Skeletal muscle satellite cell (primary cell): Measurements from ENCODE around the gene DDI2.

Source experiments
- H3K27me3 ChIP-seq: 2 replicates; pipeline ENCODE4 v1.7.0; 2013; ENCODE audit warnings: low read length; ENCODE audit not compliant: control insufficient read depth, insufficient read depth
- H3K36me3 ChIP-seq: 2 replicates; pipeline ENCODE4 v1.7.0; 2013; ENCODE audit warnings: mild to moderate bottlenecking, control low read depth, low read length; ENCODE audit not compliant: insufficient read depth
- H3K4me1 ChIP-seq: 2 replicates; pipeline ENCODE4 v1.7.0; 2013; ENCODE audit warnings: low read length; ENCODE audit not compliant: control insufficient read depth, insufficient read depth
- H3K4me2 ChIP-seq: 2 replicates; pipeline ENCODE4 v1.7.0; 2013; ENCODE audit warnings: mild to moderate bottlenecking, low read length
- H3K4me3 ChIP-seq: 2 replicates; pipeline ENCODE4 v1.7.0; 2013; ENCODE audit warnings: low read length
- H3K9ac ChIP-seq: 2 replicates; pipeline ENCODE4 v1.7.0; 2013; ENCODE audit warnings: mild to moderate bottlenecking, low read depth, low read length, moderate library complexity
- H3K9me3 ChIP-seq: replicated peaks from 2 replicates; pipeline ENCODE4 v1.7.0; 2013; ENCODE audit warnings: mild to moderate bottlenecking, control low read depth, low read length

Gene DDI2

DNA sequence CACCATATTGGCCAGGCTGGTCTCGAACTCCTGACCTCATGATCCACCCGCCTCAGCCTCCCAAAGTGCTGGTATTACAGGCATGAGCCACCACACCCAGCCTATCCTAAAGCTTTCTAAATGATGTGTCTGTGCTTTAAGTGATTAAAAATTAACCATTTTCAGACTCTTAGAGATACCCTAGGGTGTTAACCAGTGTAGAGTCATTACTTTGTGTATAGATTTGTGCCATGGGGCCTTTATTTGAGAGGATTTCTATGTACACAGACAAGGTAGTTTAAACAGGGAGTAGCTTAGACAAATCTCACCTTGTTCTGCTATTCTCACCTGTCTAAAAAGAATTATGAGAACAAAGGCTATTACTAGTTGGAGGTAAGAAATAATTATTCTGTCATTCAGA lies 54.2 kb downstream of the DDI2 start:
- Histone ChIP-seq H3K36me3 (no peaks in the 10 kb centered on the region), H3K27me3 (no peaks in the 10 kb centered on the region), H3K4me2 (no peak overlapping the region), H3K9me3 (no peaks in the 10 kb centered on the region), H3K4me3 (no peak overlapping the region), H3K9ac (no peak overlapping the region), H3K4me1 (no peaks in the 10 kb centered on the region)

DNA sequence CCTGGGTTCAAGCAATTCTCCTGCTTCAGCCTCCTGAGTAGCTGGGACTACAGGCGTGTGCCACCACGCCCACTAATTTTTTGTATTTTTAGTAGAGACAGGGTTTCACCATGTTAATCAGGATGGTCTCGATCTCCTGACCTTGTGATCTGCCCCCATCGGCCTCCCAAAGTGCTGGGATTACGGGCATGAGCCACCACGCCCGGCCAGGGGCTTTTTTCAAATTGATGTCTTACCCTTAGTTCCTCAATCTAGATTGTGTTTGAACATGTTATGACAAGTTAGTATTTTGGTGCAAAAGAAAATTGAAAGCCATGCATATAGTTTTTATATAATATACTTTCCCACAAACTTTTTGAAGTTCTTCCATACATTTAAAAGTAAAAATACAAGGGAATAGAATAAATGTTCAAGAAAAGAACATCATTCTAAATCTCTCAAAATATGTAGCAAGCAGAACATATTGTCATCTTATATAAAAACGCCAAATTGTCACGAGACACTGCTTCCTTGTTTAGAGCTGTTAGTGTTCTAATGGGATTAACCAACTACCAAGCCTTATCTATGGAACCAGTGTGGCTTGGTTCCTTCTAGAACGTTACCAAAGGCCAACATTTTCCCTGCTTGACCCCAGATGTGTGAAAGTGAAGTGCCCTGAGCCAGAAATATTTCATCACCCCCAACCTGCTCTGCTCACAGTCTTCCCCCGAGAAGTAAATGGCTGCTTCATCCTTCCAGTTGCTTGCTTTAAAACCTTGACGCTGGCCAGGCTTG lies 57.3 kb downstream of the DDI2 start:
- H3K36me3 ChIP-seq, result no peaks in the 10 kb centered on the region
- no peak overlapping the region for H3K4me2 ChIP-seq
- no peaks in the 10 kb centered on the region for H3K9me3 ChIP-seq
- H3K4me3 ChIP-seq, result no peak overlapping the region
- no peak overlapping the region for H3K9ac ChIP-seq
- peaks cover 11% of the 10 kb centered on the region for H3K4me1 ChIP-seq
- no peaks in the 10 kb centered on the region for H3K27me3 ChIP-seq

- H3K9ac ChIP-seq, result no peak overlapping the region
- H3K4me3 ChIP-seq, result no peak overlapping the region
- H3K9me3 ChIP-seq, result no peaks in the 10 kb centered on the region
- H3K4me1 ChIP-seq, result peaks cover 23% of the 10 kb centered on the region
- H3K36me3 ChIP-seq, result no peaks in the 10 kb centered on the region
- no peaks in the 10 kb centered on the region for H3K27me3 ChIP-seq
- H3K4me2 ChIP-seq, result no peak overlapping the region
Observed at GRCh38 chr1:15676010-15676409, 58.8 kb downstream of the DDI2 start.

- H3K27me3 ChIP-seq, result no peaks in the 10 kb centered on the region
- H3K4me1 ChIP-seq, result peaks cover 33% of the 10 kb centered on the region
- no peak overlapping the region for H3K4me3 ChIP-seq
Observed at GRCh38 chr1:15676688-15677661, 59.7 kb downstream of the DDI2 start.

DNA sequence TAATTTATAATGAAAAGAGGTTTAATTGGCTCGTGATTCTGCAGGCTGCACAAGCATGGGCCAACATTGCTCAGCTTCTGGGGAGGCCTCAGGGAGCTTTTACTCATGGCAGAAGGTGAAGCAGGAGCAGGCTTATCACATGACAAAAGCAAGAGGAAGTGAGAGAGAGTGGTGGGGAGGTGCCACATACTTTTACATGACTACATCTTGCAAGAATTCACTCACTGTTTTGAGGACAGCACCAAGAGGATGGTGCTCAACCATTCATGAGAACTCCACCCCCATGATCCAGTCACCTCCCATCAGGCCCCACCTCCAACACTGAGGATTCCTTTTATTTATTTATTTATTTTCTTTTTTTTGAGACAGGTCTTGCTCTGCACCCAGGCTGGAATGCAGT lies 61.3 kb downstream of the DDI2 start:
- H3K4me3 ChIP-seq, result no peak overlapping the region
- H3K9ac ChIP-seq, result no peak overlapping the region
- no peaks in the 10 kb centered on the region for H3K36me3 ChIP-seq
- H3K4me1 ChIP-seq, result peaks cover 33% of the 10 kb centered on the region
- no peaks in the 10 kb centered on the region for H3K9me3 ChIP-seq
- no peak overlapping the region for H3K4me2 ChIP-seq
- H3K27me3 ChIP-seq, result no peaks in the 10 kb centered on the region

More at GRCh38 chr1:15676688-15677661, 59.7 kb downstream of the DDI2 start:
- no peaks in the 10 kb centered on the region for H3K36me3 ChIP-seq
- no peak overlapping the region for H3K9ac ChIP-seq
- H3K9me3 ChIP-seq, result no peaks in the 10 kb centered on the region
- no peak overlapping the region for H3K4me2 ChIP-seq

DNA sequence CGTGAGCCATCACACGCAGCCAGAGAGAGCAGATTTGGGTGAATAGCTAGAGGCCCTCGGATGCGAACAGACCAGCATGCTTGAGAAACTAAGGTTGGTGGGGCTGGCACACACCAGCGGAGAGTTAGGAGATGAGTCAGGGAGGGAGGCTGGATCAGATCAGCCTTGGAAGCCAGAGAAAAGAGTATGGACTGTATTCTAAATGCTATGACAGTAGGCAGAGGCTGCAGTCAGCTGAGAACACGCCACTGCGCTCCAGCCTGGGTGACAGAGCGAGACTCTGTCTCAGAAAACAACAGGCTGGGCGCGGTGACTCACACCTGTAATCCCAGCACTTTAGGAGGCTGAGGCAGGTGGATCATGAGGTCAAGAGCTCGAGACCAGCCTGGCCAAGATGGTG lies 62.9 kb downstream of the DDI2 start:
- H3K4me1 ChIP-seq, result peaks cover 33% of the 10 kb centered on the region
- H3K9ac ChIP-seq, result peak overlapping the region; percentile 61
- no peaks in the 10 kb centered on the region for H3K9me3 ChIP-seq
- H3K4me2 ChIP-seq, result peak overlapping the region; percentile 53
- no peak overlapping the region for H3K4me3 ChIP-seq
- H3K36me3 ChIP-seq, result no peaks in the 10 kb centered on the region
- no peaks in the 10 kb centered on the region for H3K27me3 ChIP-seq

DNA sequence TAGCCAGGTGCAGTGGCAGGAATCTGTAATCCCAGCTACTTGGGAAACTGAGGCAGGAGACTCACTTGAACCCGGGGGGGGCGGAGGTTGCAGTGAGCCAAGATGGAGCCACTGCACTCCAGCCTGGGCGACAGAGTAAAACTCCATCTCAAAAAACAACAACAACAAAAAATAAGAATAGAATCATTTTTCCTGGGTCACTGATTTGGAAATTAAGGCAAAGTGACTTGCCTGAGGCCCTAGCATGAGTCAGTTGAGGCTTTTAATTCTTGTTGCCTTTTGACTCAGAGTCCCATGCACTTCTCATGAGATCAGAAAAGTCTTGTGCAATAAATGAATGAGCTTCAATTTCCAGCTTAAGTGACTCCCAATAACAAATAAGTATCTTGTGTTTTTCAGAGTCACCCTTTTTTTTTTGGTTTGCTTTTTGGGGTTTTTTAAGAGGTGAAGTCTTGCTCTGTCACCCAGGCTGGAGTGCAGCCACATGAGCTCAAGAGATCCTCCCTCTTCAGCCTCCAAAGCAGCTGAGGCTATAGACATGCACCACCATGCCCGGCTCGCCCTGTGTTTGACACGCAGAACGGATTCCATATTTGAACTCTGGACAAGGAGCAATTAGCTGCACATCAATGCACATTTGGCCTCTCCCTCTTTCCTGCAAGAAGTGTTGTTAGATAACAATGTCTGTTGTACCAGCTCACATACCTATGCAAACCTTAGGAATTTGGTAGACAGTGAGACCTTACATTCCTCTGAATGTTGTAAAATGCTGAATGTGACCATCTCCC lies 63.5 kb downstream of the DDI2 start:
- peak overlapping the region; percentile 61 for H3K9ac ChIP-seq

GRCh38 chr1:15681349-15682292 lies 64.4 kb downstream of the DDI2 start:
- H3K4me3 ChIP-seq, result peak overlapping the region; percentile 43
- H3K36me3 ChIP-seq, result no peaks in the 10 kb centered on the region
- no peaks in the 10 kb centered on the region for H3K9me3 ChIP-seq
- no peaks in the 10 kb centered on the region for H3K27me3 ChIP-seq
- H3K4me2 ChIP-seq, result peak overlapping the region; percentile 52
- H3K4me1 ChIP-seq, result peaks cover 41% of the 10 kb centered on the region
- no peak overlapping the region for H3K9ac ChIP-seq

More for the DNA sequence above, 63.5 kb downstream of the DDI2 start:
- peaks cover 36% of the 10 kb centered on the region for H3K4me1 ChIP-seq
- no peaks in the 10 kb centered on the region for H3K9me3 ChIP-seq
- H3K36me3 ChIP-seq, result no peaks in the 10 kb centered on the region
- H3K27me3 ChIP-seq, result no peaks in the 10 kb centered on the region
- H3K4me3 ChIP-seq, result peak overlapping the region; percentile 43
- H3K4me2 ChIP-seq, result peak overlapping the region; percentile 53

- Histone ChIP-seq H3K9ac (no peak overlapping the region), H3K27me3 (no peaks in the 10 kb centered on the region), H3K4me1 (peaks cover 43% of the 10 kb centered on the region), H3K9me3 (no peaks in the 10 kb centered on the region), H3K36me3 (no peaks in the 10 kb centered on the region), H3K4me3 (no peak overlapping the region), H3K4me2 (no peak overlapping the region)
Observed at GRCh38 chr1:15682936-15683341, 65.7 kb downstream of the DDI2 start.

- H3K36me3 ChIP-seq, result no peaks in the 10 kb centered on the region
- H3K27me3 ChIP-seq, result no peaks in the 10 kb centered on the region
- peak overlapping the region; percentile 86 for H3K4me3 ChIP-seq
- no peaks in the 10 kb centered on the region for H3K9me3 ChIP-seq
- peaks cover 41% of the 10 kb centered on the region for H3K4me1 ChIP-seq
- H3K9ac ChIP-seq, result peak overlapping the region; percentile 99
- H3K4me2 ChIP-seq, result peak overlapping the region; percentile 90
Observed at GRCh38 chr1:15683345-15684039, 66.2 kb downstream of the DDI2 start.
